ENCODE measurements around the gene DLGAP4.
"Not testable (repeated sequence)": the region's sequence is repeated elsewhere in the genome, so short reads cannot be mapped to it uniquely, and the experiment has no call there.

The DLGAP4 gene

DNA sequence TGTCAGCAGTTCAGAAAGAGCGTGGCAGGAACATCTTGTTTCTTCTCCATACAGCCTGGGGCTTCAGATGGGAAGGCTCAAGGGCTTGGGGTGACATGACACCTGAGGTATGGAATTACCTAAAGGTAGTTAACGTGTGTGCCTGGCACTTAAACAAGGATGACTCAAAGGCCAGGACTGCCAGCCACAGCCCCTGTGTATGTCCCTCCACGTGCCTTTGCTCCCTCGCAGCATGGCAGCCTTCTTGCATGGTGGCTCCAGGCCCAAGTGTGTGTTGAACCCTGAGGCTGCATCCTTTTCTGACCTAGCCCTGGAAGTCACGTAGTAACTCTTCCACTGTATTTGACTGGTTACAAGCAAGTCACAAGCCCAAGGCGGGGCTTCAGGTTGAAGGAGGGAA lies 201.6 kb downstream of the DLGAP4 start:
- DNase-seq (ENCODE audit: extremely low spot score), result no peak
- CTCF ChIA-PET, result no interaction called here
- POLR2A ChIA-PET, result no interaction called here
- no peak for TF ChIP-seq CTBP1 (IDR thresholded peaks at IDR 0.05; ENCODE audit: borderline replicate concordance)
- no peak for TF ChIP-seq BHLHE40 (IDR thresholded peaks at IDR 0.05; ENCODE audit: borderline replicate concordance)
- TF ChIP-seq ELF4 (IDR thresholded peaks at IDR 0.05), result no peak
- TF ChIP-seq NFRKB (IDR thresholded peaks at IDR 0.05), result no peak
- TF ChIP-seq SUZ12 (IDR thresholded peaks at IDR 0.05), result no peak
- no peak for TF ChIP-seq FOXM1 (IDR thresholded peaks at IDR 0.05; ENCODE audit: borderline replicate concordance)
- TF ChIP-seq SP1 (IDR thresholded peaks at IDR 0.05), result no peak
- no peak for TF ChIP-seq ZNF384 (IDR thresholded peaks at IDR 0.05)
- no peak for TF ChIP-seq HDGF (IDR thresholded peaks at IDR 0.05; ENCODE audit: borderline replicate concordance)
- no peak for TF ChIP-seq TARDBP (IDR thresholded peaks at IDR 0.05)
- no peak for TF ChIP-seq FOXK2 (IDR thresholded peaks at IDR 0.05)

DNA sequence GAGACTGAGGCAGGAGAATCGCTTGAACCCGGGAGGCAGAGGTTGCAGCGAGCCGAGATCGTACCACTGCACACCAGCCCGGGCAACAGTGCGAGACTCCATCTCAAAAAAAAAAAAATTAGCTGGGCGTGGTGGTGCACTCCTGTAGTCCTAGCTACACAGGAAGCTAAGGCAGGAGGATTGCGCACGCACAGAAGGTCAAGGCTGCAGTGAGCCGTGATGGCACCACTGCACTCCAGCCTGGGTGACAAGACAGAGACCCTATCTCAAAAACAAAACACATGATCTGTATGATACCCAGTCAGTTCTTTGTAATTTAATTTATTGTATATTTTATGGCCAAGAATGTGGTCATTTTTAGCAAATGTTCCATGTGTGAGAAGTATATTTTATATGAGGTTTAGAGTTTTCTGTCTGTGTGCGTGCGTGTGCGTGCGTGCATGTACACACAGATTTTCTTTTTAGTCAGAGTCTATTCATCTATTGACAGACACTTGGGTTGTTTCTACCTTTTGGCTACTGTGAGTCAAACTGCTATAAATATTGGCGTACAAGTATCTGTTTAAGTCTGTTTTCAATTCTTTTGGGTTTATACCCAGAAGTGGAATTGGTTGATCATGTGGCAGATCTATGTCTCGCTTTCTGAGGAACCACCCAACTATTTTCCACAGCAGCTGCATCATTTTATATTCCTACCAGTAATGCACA lies 213.0 kb downstream of the DLGAP4 start:
- TF ChIP-seq FOXK2 (IDR thresholded peaks at IDR 0.05) (no peak), TARDBP (IDR thresholded peaks at IDR 0.05) (no peak), FOXM1 (IDR thresholded peaks at IDR 0.05; ENCODE audit: borderline replicate concordance) (no peak), LEF1 (IDR thresholded peaks at IDR 0.05; ENCODE audit: borderline replicate concordance) (no peak), SP1 (IDR thresholded peaks at IDR 0.05) (no peak), ELF4 (IDR thresholded peaks at IDR 0.05) (no peak), ARNT (IDR thresholded peaks at IDR 0.05) (no peak), HDGF (IDR thresholded peaks at IDR 0.05; ENCODE audit: borderline replicate concordance) (no peak), ZNF384 (IDR thresholded peaks at IDR 0.05) (no peak), L3MBTL2 (conservative IDR thresholded peaks at IDR 0.05) (no peak), BHLHE40 (IDR thresholded peaks at IDR 0.05; ENCODE audit: borderline replicate concordance) (no peak), FOXA1 (IDR thresholded peaks at IDR 0.05) (no peak), NFRKB (IDR thresholded peaks at IDR 0.05) (no peak), SUZ12 (IDR thresholded peaks at IDR 0.05) (no peak), CTBP1 (IDR thresholded peaks at IDR 0.05; ENCODE audit: borderline replicate concordance) (no peak)
- TF ChIP-seq, protein P1, sequence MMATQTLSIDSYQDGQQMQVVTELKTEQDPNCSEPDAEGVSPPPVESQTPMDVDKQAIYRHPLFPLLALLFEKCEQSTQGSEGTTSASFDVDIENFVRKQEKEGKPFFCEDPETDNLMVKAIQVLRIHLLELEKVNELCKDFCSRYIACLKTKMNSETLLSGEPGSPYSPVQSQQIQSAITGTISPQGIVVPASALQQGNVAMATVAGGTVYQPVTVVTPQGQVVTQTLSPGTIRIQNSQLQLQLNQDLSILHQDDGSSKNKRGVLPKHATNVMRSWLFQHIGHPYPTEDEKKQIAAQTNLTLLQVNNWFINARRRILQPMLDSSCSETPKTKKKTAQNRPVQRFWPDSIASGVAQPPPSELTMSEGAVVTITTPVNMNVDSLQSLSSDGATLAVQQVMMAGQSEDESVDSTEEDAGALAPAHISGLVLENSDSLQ (IDR thresholded peaks at IDR 0.05), result no peak
- no peak for DNase-seq (ENCODE audit: extremely low spot score)
- CTCF ChIA-PET, result no interaction called here
- POLR2A ChIA-PET, result no interaction called here

DNA sequence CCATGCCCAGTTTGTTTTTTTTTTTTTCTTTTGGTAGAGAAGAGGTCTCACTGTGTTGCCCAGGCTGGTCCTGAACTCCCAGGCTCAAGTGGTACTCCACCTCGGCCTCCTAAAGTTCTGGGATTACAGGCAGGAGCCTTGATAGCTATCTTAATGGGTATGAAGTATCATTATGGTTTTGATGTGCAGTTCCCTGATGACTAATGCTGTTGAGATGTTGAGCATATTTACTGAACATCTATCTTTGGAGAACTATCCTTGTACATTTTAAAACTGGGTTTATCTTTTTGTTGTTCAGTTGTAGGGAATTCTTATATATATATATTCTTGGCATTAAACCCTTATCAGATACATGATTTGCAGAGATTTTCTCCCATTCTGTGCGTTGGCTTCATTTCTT lies 213.8 kb downstream of the DLGAP4 start:
- TF ChIP-seq ELF4 (IDR thresholded peaks at IDR 0.05) (no peak), FOXM1 (IDR thresholded peaks at IDR 0.05; ENCODE audit: borderline replicate concordance) (no peak), SUZ12 (IDR thresholded peaks at IDR 0.05) (no peak), ARNT (IDR thresholded peaks at IDR 0.05) (no peak), FOXK2 (IDR thresholded peaks at IDR 0.05) (no peak), CTBP1 (IDR thresholded peaks at IDR 0.05; ENCODE audit: borderline replicate concordance) (no peak), ZNF384 (IDR thresholded peaks at IDR 0.05) (no peak), SP1 (IDR thresholded peaks at IDR 0.05) (no peak), HDGF (IDR thresholded peaks at IDR 0.05; ENCODE audit: borderline replicate concordance) (no peak), NFRKB (IDR thresholded peaks at IDR 0.05) (no peak), FOXA1 (IDR thresholded peaks at IDR 0.05) (no peak), L3MBTL2 (conservative IDR thresholded peaks at IDR 0.05) (no peak), BHLHE40 (IDR thresholded peaks at IDR 0.05; ENCODE audit: borderline replicate concordance) (no peak), TARDBP (IDR thresholded peaks at IDR 0.05) (no peak)
- TF ChIP-seq, protein P1 (IDR thresholded peaks at IDR 0.05), result no peak
- POLR2A ChIA-PET, result no interaction called here
- CTCF ChIA-PET, result no interaction called here
- no peak for DNase-seq (ENCODE audit: extremely low spot score)

GRCh38 chr20:36521526-36521925 lies 215.4 kb downstream of the DLGAP4 start:
- ChIA-PET POLR2A (no interaction called here), CTCF (interaction anchor here (0.6 kb wide), 1 partner anchor 65 kb away, joined by 3 read pairs; no protein-coding TSS in a partner anchor)
- TF ChIP-seq ZNF384 (IDR thresholded peaks at IDR 0.05), result no peak
- DNase-seq (ENCODE audit: extremely low spot score), result no peak

DNA sequence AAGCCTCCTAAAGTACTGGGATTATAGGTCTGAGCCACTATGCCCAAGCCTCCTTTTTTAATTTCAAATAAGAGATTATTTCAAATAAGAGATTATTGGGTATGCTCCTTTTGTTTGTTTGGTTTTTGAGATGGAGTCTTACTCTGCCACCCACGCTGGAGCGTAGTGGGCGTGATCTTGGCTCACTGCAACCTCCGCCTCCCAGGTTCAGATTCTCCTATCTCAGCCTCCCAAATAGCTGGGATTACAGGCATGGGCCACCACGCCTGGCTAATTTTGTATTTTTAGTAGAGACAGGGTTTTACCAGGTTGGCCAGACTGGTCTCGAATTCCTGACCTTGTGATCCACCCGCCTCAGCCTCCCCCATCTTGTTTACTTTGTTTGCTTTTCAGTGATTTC lies 216.3 kb downstream of the DLGAP4 start:
- POLR2A ChIA-PET; DNase-seq (ENCODE audit: extremely low spot score): not testable (repeated sequence)
- CTCF ChIA-PET, result interaction anchor here (0.6 kb wide), 1 partner anchor 64 kb away, joined by 3 read pairs; no protein-coding TSS in a partner anchor

- POLR2A ChIA-PET, result no interaction called here
- CTCF ChIA-PET, result no interaction called here
- no peak for TF ChIP-seq TARDBP (IDR thresholded peaks at IDR 0.05)
- TF ChIP-seq BHLHE40 (IDR thresholded peaks at IDR 0.05; ENCODE audit: borderline replicate concordance), result no peak
- TF ChIP-seq, protein P1 (IDR thresholded peaks at IDR 0.05), result no peak
- no peak for TF ChIP-seq FOXK2 (IDR thresholded peaks at IDR 0.05)
- TF ChIP-seq HDGF (IDR thresholded peaks at IDR 0.05; ENCODE audit: borderline replicate concordance), result no peak
- no peak for TF ChIP-seq ARNT (IDR thresholded peaks at IDR 0.05)
- no peak for TF ChIP-seq FOXA1 (IDR thresholded peaks at IDR 0.05)
- TF ChIP-seq LEF1 (IDR thresholded peaks at IDR 0.05; ENCODE audit: borderline replicate concordance), result no peak
- DNase-seq (ENCODE audit: extremely low spot score), result no peak
These were observed 217.2 kb downstream of the DLGAP4 start for GRCh38 chr20:36523341-36523740.
